GM13977 (cell line): ENCODE results near the gene C6orf136.

Source experiments
- DNase-seq: peaks from one replicate; pipeline ENCODE4 v3.0.0; 2012; ENCODE audit warnings: low spot score
- CTCF ChIP-seq: IDR thresholded peaks from 2 replicates; pipeline ENCODE4 v1.5.1; 2012; ENCODE audit warnings: mild to moderate bottlenecking, control low read depth; ENCODE audit not compliant: insufficient read depth; ENCODE audit errors: extremely low read depth, missing control alignments
- in situ Hi-C: fragments of 300-500 bp; cut with MboI; formaldehyde crosslinking; loops from one replicate; pipeline ENCODE4 v1.12.0; 2022; ENCODE audit warnings: low sequenced_read_pairs, low pct_unique_long_range_greater_than_20kb, mixed read lengths, inconsistent platforms; ENCODE audit not compliant: unreplicated experiment

The C6orf136 gene

DNA sequence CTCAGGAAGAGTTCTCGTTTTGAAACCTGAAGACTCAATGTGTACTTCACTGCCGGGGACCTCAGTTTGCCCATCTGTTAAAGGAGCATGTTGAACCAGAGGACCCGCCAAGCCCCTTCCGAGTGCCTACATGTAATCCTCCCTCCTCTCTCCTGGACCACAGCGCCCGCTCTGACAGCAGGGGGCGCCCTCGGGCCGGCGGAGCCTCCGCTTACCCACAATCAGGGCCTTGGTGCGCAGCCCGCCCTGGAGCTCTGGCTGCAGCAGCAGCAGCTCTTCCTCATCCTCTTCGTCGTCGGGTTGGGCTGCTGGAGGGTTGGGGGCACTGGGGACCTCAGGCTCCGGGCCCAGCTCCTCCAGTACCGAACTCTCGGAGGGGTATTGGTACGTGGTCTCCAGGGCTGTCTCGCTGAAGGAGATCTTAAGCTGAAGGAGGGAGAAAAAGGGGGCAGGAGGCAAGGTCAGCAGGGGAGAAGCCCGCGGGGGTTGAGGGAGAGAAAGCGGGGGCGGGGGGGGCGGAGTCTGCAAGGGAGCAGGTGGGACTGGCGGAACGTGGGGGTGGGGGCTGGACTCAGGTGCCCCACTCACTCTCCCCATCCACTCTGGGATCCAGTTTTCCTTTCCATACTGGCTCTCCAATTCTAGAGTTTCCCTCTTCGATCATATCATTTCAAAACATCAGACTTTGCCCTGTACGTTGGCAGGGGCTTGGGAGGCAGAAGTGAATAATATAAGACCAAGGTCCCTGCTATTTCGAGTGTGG is 32.2 kb downstream of the C6orf136 start:
- in situ Hi-C loops = no loop called here
- peak; percentile 84 for DNase-seq
- TF ChIP-seq CTCF = peak; percentile 99

- TF ChIP-seq CTCF = no peak
- no peak for DNase-seq
- in situ Hi-C loops = loop anchor here (5.0 kb wide), 1 partner anchor 47 kb away; no protein-coding TSS in a partner anchor
Measured at GRCh38 chr6:30679765-30680535, 33.0 kb downstream of the C6orf136 start.

DNA sequence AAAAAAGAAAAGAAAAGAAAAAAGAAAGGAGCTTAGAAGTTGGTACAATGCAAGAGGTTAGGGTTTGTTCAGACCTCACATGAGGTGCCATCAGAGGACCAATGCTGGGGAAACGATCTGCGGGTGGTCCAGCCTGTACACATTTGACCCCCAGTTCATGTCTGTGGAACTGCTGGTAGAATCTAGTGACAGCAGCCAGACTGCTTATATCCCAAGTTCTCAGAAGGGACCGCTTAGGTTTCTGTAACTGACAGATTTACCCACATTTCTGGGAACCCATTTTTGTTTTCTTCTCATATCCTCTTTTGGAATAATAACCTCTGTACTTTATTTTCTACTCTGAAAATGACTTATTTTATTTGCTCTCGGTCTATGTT is 34.8 kb downstream of the C6orf136 start:
- in situ Hi-C loops = loop anchor here (5.0 kb wide), 1 partner anchor 46 kb away; no protein-coding TSS in a partner anchor
- peak; percentile 16 for DNase-seq
- no peak for TF ChIP-seq CTCF

- TF ChIP-seq CTCF = no peak
- in situ Hi-C loops = loop anchor here (5.0 kb wide), 1 partner anchor 45 kb away; no protein-coding TSS in a partner anchor
- peak; percentile 81 for DNase-seq
Measured at GRCh38 chr6:30682143-30683117, 35.5 kb downstream of the C6orf136 start.

DNA sequence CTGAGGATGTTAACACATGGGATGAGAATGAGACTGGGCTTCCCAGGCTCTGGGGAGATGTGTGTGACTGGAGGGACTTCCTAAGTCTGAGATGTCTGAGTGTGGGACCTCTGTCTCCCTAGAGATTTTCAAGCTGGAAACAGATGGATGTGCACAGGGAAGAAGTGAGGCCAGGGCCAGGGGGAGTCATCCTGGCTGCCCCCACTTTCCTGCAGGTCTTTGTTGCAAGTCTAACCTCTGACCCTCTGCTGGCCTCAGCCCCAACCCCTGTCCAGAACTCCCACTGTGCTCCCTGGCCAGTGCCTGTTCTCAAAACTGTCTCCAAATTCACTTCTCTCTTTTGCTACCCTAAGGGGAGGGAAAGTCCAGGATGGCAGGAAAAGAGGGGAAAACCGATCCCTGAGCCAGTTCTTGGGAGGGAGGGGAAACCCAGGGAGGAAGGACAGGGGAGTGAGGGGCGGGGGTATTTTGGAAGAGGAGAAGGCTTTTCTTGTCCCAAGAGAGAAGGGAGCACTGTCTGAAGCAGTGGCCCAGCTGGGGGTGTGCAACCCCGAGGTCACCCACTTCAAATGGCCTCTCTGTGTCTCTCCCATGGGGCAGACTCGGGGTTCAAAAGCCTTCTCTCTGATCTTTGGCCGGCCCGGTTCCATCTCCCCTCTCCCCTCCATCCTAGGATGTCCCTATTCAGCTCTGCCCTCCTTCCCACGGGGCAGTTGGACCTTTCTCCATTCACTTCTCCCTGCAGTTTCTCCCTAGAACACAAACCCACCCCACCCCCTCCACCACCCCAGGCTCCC is 36.4 kb downstream of the C6orf136 start:
- in situ Hi-C loops = loop anchor here (5.0 kb wide), 1 partner anchor 44 kb away; no protein-coding TSS in a partner anchor
- peak; percentile 15 for DNase-seq
- TF ChIP-seq CTCF = no peak
